A549 treated with AZD9567 at 1 μM for 4 hours (cell line): ENCODE results near the gene NUSAP1. TPM values are rescaled to one million over a fixed set of nuclear protein-coding genes. Genes with fewer than 3 reads are reported as not detected.

ENCODE experiments used
- total RNA-seq: library from RNA; stranded (reverse); fragments of 200-300 nt; extraction: Qiagen RNA extraction; gene quantifications from 5 replicates; pipeline ENCODE4 v1.2.3, GENCODE V29; 2022; ENCODE audit not compliant: insufficient read depth

Gene NUSAP1, protein sequence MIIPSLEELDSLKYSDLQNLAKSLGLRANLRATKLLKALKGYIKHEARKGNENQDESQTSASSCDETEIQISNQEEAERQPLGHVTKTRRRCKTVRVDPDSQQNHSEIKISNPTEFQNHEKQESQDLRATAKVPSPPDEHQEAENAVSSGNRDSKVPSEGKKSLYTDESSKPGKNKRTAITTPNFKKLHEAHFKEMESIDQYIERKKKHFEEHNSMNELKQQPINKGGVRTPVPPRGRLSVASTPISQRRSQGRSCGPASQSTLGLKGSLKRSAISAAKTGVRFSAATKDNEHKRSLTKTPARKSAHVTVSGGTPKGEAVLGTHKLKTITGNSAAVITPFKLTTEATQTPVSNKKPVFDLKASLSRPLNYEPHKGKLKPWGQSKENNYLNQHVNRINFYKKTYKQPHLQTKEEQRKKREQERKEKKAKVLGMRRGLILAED
- total RNA-seq: 47.5 to 66.6 TPM (median 63.2 TPM) in 5 replicates

DNA sequence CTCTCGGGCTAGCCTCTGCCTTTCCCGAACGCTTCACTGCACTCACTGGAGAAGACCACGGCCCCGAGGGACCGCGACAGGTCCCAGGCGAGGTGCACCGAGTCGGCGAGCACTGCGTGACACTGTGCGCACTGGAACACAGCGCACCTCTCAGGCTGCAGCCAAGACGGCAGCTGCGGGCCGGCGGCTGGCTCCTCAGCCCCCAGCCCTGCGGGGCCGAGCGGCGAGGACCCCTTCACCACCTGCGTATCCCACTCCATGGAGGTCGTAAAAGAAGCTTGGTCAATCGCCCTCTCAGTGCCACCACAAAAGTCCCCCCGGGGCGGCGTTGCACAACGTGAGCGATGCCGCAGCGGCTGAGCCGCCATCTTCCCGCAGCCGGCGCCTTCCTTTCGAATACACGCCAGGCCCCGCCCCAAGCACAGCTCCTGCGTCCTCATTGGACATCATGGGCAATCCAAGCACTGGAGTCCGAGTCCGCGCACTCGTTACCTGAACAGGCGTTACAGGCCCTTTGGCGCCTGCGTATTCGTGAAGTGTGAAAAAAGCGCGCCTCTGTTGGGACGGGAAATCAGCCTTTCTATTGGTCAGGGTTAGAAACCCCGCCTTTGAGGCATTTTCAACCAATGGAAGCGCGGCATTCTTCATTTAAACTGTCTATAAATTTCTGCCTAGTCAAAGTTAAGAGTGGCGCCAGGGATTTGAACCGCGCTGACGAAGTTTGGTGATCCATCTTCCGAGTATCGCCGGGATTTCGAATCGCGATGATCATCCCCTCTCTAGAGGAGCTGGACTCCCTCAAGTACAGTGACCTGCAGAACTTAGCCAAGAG lies at the start of gene NUSAP1, which contains the start of gene OIP5:
Gene NUSAP1, plus strand, starts transcription at position 688 of the 832 bp plus-strand sequence. Its CDS starts 77 bp downstream, at position 765.
Gene OIP5, minus strand, starts transcription at position 398 of the 832 bp plus-strand sequence. Its CDS starts 30 bp downstream, at position 368.

DNA sequence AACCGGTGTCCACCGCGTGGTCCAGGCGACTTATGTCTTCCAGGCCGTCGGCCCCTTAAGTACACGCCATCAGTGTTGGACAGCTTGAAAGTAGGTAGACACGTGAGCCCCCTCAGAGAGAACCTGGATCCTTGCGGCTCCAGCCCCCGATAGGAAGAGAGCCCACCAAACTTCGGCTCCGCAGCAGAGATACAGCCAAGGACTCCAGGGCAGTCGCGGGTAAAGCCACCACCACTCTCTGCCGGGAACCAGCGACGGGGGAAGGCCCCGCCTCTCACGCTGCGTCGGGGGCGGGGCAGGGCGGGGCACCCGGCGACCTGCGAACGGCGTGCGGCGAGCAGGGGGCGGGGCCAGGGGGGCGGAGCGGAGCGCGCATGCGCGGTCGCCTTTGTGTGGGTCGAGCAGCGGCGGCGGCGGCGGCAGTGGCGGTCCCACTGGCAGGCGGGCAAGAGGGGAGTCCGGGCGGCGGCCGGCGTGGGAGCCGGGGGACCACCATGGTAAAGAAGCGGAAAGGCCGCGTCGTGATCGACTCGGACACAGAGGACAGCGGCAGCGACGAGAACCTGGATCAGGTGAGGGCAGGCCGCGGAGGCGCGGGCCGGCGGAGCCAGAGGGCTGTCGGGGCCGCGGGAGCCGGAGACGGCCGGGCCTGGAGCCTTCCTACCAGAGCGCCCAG lies 84.2 kb downstream of the NUSAP1 start, which contains the start of gene RTF1:
Gene RTF1, plus strand, starts transcription at position 354 of the 676 bp plus-strand sequence. Its CDS starts 21 bp downstream, at position 375.

Other genes with a start within 250 kb of the NUSAP1 start
- 11.8 to 14.4 TPM (median 13.3 TPM) in 5 replicates for gene INO80, start 216.6 kb upstream of the NUSAP1 start, total RNA-seq
- gene EXD1, start 102.1 kb upstream of the NUSAP1 start, total RNA-seq: 0.15 to 0.24 TPM in 2 of 5 replicates, not detected in the others
- gene CHP1, start 101.6 kb upstream of the NUSAP1 start, total RNA-seq: 46.5 to 69.5 TPM (median 51.0 TPM) in 5 replicates
- gene OIP5, start 290 bp upstream of the NUSAP1 start, total RNA-seq: 8.1 to 14.9 TPM (median 12.4 TPM) in 5 replicates
- 12.1 to 24.0 TPM (median 13.5 TPM) in 5 replicates for gene NDUFAF1, start 69.6 kb downstream of the NUSAP1 start, total RNA-seq
- 19.2 to 37.4 TPM (median 21.5 TPM) in 5 replicates for gene RTF1, start 84.2 kb downstream of the NUSAP1 start, total RNA-seq
- gene ITPKA, start 161.0 kb downstream of the NUSAP1 start, total RNA-seq: 2.6 to 5.2 TPM (median 4.2 TPM) in 5 replicates
- gene LTK, start 180.9 kb downstream of the NUSAP1 start, total RNA-seq: 0.05 to 0.14 TPM (median 0.05 TPM) in 4 of 5 replicates, not detected in the other
- gene RPAP1, start 211.4 kb downstream of the NUSAP1 start, total RNA-seq: 11.1 to 18.7 TPM (median 12.3 TPM) in 5 replicates
- gene TYRO3, start 226.3 kb downstream of the NUSAP1 start, total RNA-seq: 12.9 to 14.9 TPM (median 14.2 TPM) in 5 replicates